Testis (tissue), 2 donors: ENCODE results near the gene TP73.

Experiments used
- POLR2A ChIP-seq: fragments of 450-650 bp; IDR thresholded peaks from one replicate; pipeline ENCODE4 v1.6.1; 2017; ENCODE audit warnings: antibody characterized with exemption, mild to moderate bottlenecking, moderate library complexity
- TF ChIP-seq, protein P1 (sequence below), 3 experiments: fragments of 450-650 bp in 2 of 3; fragments of 200-600 bp in 1 of 3; sonication (generic) in 1 of 3; IDR thresholded peaks; one replicate each; pipeline ENCODE4 v1.5.1; 2016 to 2019; ENCODE audit warnings: antibody characterized with exemption in 3 of 3, mild to moderate bottlenecking in 2 of 3, moderate library complexity in 1 of 3

GRCh38 chr1:3759164-3759563, 106.8 kb downstream of the TP73 start:
- TF ChIP-seq, protein P1, sequence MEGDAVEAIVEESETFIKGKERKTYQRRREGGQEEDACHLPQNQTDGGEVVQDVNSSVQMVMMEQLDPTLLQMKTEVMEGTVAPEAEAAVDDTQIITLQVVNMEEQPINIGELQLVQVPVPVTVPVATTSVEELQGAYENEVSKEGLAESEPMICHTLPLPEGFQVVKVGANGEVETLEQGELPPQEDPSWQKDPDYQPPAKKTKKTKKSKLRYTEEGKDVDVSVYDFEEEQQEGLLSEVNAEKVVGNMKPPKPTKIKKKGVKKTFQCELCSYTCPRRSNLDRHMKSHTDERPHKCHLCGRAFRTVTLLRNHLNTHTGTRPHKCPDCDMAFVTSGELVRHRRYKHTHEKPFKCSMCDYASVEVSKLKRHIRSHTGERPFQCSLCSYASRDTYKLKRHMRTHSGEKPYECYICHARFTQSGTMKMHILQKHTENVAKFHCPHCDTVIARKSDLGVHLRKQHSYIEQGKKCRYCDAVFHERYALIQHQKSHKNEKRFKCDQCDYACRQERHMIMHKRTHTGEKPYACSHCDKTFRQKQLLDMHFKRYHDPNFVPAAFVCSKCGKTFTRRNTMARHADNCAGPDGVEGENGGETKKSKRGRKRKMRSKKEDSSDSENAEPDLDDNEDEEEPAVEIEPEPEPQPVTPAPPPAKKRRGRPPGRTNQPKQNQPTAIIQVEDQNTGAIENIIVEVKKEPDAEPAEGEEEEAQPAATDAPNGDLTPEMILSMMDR (IDR thresholded peaks at IDR 0.05), result no peak
- no peak for TF ChIP-seq POLR2A
